ENCODE measurements around the gene KCNIP3.
A peak's percentile ranks its signal among the peaks of the same experiment; 100 is the strongest.

The KCNIP3 gene

DNA sequence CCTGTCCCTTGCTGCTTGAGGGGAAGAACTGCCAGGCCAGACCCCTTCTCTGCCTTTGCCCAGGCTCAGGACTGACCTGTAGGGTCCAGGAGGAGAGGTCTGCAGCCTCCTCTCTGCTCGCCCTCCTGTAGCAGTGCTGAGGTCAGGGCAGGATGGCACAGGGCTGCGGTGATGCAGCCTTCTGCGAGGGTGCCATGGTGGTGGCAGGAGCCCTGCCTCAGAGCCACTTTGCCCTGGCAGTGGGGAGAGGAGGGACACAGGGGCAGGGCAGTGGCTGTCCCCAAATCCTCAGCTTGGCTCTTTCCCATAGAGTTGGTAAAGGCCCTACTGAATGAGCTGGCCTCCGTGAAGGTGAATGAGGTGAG, 22.0 kb upstream of the KCNIP3 start:
- no peak for DNase-seq

DNA sequence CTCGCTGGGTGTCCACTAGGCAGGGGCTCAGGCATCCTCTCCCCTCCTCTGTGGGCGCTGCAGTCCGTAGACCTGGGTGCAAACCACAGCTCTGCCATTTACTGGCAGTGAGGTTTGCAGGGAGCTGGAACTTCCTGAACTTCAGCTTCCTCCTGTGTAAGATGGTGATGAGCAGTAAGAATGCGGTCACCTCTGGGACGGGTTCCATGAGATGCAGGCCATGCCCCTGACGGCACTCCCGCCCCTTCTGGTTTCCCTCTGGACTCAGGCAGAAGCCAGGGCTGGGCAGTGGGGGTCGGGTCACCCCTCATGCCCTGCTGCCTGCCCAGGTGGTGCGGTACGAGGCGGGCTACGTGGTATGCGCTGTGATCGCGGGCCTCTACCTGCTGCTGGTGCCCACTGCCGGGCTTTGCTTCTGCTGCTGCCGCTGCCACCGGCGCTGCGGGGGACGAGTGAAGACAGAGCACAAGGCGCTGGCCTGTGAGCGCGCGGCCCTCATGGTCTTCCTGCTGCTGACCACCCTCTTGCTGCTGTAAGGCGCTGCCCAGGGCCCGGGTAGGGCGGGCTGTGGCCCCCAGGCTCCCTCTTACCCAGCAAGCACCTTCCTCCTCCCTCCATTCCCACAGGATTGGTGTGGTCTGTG, 21.4 kb upstream of the KCNIP3 start:
- peak in 2 of 3 donors; percentile 15 to 17 for DNase-seq

DNA sequence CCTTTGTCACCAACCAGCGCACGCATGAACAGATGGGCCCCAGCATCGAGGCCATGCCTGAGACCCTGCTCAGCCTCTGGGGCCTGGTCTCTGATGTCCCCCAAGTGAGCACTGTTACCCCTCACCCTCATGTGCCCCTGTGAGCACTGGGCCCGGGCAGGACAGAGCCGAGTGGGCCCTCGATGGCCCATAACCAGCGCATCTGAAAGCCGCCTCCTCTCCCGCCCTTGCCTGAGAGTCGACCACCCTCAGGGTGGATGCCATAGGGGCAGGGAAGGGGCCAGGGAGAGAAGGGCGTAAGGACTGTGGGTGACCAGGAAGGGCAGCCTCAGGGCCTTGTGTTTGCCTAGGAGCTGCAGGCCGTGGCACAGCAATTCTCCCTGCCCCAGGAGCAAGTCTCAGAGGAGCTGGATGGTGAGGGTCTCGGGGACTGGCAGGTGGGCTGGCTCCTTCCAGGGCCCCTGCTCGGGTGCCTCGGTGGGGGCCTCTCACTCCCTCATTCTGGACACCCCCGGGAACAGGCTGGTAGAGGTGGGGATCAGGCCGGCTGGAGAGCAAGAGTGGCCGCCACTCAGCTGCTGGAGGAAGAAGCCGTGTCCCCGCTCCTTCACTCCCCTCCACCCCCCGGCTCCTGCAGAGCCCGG, 20.8 kb upstream of the KCNIP3 start:
- DNase-seq, result no peak

DNA sequence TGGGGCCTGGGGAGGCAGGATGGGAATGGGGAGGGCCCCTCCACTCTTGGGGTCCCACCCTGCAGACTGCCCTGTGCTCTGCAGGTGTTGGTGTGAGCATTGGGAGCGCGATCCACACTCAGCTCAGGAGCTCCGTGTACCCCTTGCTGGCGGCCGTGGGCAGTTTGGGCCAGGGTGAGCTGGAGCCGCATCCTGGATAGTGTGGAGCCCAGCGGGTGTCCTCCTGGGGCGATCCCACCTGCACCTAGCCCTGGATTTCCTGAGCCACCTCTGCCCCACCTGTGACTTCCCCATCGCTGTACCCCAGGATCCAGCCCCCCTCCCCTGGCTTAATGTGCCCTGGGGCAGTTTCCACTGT, 20.3 kb upstream of the KCNIP3 start:
- no peak for DNase-seq

DNA sequence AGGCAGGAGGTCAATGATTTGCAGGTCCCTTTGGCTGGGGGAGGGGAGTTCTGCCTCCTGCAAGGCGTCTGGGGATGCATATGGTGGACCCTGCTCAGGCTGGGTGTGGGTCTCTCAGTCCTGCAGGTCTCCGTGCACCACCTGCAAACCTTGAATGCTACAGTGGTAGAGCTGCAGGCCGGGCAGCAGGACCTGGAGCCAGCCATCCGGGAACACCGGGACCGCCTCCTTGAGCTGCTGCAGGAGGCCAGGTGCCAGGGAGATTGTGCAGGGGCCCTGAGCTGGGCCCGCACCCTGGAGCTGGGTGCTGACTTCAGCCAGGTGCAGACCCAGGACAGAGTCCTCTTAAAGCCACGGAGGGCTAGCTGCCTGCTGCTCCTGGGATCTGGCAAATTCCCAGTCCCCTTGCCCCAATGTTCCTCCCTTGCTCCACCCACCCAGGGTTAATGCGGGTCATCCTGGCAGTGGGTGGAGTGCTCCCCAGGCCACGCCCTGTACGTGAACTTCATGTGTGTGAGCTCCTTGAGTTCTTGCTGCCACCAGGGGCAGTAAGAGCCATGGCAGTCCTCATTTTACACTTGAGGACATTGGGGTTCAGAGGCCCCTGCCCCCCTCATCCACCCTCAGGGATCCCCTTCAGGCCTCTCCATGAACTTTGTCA, 19.8 kb upstream of the KCNIP3 start:
- DNase-seq, result no peak

DNA sequence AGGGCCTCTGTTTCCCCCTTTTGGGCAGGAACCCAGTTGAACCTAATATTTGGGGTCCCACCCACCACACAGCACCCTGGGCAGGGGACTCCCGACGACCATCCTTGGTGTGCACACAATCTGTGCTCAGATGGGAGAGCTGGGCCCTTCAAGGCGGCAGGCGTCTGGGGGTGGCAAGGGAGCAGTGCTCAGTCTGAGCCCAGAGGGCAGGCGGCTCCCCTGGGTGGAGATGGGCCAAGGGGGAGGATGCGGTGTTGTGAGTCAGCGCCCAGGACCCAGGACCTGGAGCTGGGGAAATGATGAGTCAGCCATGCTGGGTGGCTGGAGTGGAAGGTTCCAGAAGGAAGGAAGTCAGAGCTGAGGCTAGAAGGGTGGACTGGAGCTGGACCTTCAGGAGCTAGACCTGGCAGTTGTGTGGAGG, 19.1 kb upstream of the KCNIP3 start:
- peak in 1 of 3 donors; percentile 15 for DNase-seq

DNA sequence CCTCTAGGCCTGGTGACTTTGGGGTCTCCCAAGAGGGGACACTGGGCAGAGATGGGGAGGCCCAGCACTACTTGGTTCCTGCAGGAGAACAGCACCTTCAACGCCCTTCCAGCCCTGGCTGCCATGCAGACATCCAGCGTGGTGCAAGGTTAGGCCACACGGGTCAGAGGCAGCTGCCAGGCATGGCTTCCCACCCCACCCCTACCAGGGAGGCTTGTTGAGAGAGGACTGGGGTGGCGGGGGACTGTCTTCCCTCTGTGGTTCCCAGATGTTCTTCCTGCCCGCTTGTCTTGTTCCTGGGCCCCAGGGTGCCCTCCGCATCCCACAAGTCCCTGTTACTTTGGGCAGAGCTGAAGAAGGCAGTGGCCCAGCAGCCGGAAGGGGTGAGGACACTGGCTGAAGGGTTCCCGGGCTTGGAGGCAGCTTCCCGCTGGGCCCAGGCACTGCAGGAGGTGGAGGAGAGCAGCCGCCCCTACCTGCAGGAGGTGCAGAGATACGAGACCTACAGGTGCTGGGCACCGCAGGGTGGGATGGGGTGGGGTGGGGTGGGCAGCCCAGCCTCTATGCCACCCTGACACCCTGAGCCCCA, 18.4 kb upstream of the KCNIP3 start:
- no peak for DNase-seq

DNA sequence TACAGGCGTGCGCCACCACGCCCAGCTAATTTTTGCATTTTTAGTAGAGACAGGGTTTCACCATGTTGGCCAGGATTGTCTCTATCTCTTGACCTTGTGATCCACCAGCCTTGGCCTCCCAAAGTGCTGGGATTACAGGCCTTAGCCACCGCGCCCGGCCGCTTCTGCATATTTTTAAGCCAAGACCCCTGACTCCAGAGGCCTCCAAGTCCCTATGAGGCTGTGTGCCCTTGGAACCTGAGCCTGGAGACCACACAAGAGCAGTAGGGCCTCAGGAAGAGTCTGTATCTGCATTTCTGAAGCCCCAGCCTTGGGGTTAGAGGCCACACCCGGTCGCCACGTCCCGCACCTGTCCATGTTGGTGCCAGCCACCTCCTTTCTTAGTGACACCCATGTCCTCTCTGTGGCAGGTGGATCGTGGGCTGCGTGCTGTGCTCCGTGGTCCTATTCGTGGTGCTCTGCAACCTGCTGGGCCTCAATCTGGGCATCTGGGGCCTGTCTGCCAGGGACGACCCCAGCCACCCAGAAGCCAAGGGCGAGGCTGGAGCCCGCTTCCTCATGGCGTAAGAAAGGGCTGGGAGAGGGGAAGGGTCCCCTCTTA, 17.6 kb upstream of the KCNIP3 start:
- DNase-seq, result no peak

DNA sequence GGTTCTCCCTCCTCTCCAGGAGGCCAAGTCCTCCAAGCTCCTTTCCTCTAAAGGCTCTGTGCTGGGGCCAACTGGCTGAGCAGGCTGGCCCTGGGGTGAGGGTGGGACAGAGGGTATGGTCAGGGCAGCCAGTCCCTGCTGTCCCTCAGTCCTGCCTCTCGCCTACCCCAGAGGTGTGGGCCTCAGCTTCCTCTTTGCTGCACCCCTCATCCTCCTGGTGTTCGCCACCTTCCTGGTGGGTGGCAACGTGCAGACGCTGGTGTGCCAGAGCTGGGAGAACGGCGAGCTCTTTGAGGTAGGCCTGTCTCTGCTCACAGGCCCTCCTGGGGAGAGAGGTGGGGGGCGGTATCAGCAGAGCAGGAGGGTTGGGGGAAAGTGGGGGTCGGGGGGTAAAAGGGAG, 16.1 kb upstream of the KCNIP3 start:
- no peak for DNase-seq

DNA sequence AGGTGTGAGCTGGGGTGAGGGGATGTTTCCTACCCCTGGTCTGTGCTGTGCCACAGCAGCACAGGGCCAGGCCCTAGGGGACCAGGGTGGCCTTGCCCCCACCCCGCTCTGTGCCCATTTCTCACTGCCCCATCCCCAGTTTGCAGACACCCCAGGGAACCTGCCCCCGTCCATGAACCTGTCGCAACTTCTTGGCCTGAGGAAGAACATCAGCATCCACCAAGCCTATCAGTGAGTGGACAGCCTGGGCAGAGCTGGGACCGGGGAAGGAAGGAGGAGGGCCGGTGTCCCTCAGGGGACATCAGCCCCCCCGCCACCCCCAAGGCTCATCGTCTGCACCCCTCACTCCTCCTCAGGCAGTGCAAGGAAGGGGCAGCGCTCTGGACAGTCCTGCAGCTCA, 15.4 kb upstream of the KCNIP3 start:
- no peak for DNase-seq

DNA sequence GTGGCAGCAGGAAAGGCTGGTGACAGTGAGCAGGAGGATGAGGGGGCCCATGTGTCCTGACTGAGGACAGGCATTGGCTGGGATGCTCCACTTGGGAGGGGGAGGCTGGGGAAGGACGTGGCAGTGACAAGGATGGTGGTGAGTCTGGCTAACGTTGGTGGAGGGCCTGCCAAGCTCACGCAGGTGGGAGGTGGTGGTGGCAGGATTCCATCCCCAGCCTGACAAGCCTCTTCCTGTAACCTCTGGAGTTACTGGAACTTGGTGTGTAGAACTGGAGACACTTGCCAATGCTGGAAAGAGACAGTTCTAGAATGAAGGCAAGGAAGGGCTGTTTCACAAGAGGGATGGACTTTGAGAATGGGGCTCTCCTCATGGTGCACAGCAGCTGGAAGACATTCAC, 14.7 kb upstream of the KCNIP3 start:
- no peak for DNase-seq

DNA sequence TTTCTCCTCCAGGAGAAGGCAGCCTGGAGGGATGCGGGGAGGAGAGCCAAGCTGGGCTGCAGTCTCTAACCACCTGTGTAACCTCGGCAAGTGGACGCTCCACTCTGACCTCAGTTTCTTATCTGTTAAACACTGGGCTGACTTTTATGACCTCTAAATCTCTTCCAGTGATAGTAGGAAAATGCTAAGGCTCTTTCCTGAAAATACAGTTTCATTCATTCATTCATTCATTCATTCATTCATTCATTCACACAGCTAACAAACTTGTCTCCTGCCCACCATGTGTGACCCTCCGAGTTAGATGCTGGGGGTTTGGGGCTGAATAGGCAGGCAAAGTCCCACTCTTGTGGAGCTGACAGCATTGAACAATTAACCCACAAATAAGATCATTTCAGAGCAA, 13.6 kb upstream of the KCNIP3 start:
- DNase-seq, result no peak

DNA sequence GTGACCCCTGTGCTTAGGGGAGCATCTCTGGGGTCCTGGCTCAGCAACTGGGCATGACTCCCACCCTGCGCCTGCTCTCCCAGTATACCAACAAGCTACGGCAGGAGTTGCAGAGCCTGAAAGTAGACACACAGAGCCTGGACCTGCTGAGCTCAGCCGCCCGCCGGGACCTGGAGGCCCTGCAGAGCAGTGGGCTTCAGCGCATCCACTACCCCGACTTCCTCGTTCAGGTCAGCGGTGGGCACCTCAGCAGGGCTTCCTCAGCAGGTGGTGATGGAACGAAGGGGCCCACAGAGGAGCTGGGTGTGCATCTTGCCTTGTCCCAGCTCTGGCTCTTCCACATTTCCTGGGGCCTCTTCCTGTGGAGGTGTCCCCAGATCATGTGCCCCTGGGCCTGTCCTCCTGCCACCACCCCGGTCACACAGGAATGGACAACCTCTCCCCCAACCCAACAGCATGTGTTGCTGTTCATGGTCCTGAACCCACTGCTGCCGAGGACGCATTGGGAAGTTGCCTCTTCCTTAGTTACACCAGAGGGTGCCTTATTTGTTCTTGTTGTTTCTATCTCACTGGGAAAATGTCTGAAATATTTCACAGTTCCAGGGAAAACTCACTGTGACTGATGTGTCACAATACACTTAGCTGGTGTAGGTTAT, 12.1 kb upstream of the KCNIP3 start:
- DNase-seq, result no peak

DNA sequence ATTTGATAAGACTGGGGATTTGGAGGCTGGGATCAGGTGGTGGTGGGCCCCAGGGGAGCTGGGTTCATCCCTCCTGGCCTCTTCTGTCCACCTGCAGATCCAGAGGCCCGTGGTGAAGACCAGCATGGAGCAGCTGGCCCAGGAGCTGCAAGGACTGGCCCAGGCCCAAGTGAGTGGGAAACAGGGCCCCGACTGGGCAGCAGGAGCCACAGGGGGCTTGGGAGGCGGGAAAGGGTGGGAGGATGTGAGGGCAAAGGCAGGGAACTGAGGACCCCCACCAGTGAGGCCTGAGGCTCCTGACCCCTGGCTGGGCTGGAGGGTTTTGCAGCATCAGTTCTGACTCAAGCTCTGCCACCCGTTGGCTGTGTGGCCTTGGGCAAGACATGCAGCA, 11.6 kb upstream of the KCNIP3 start:
- no peak for DNase-seq

DNA sequence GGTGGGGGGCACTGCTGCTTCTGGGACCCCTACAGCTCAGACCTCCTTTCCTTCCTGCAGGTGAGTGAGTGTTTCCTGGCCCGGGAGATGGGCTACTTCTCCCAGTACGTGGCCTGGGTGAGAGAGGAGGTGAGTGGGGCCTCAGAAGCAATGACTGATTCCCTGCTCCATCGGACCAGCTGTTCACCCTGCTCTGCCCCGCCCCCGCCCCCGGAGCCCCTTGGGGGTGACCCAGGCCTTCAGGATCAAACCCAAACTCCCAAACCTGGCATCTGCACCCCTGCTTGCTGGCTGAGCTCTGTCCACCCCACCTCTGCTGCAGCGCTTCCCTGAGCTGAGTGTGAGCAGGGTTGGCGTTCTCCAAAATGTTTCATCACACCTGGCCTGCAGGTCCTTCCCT, 9.8 kb upstream of the KCNIP3 start:
- DNase-seq, result no peak

DNA sequence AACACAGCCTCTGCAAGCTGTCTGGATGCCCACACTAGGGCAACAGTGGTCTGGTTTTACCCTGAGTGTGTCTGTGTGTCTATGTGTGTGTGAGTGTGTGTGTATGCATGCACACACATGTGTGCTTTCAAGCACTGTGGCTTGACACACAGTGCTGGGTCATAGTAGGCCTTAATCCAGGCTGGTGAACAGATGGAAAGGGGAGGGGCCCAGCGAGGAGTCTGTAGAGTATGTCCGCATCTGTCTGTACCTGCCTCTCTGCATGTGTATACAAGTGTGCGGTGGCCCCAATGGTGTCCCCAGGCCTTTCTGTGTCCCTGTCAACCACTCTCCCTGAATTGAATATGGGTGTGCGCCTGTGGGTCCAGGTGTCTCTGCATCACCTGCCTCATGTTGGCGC, 9.3 kb upstream of the KCNIP3 start:
- DNase-seq, result no peak

DNA sequence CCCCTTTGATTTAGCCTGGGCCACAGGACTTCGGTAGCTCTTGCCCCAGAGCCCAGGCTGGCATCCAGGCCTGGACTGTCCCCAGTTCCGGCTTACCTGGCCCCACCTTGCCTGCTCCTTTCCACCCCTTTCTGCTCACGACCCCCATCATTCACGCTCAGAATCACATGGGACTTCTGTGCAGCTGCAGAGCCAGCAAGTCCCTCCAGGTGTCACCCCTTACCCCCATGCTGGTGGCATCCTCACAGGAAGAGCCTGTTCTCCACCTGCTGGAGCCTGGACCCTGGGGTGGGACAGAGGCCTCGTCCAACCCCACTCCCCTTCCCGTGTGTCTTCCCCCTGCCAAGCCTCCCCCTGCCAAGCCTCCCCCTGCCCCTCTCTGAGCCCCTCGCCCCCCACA, 7.9 kb upstream of the KCNIP3 start:
- no peak for DNase-seq

DNA sequence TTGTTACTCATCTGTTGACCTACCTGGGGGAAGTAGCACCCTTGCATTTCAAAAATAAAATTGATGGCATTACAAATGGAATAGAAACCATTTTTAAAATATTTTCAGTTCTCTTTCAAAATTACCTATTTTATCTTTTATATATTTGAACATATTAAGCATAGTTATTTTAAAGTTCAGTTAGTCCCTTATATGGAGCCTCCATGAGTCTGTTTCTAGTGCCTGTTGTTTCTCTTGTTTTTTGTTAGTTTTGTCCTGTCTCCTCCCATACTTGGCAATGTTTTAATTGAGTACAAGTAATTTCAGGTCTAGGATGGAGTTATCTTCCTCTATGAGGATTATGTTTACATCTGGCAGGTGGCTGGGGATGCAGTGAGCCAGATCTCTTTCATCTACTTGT, 5.9 kb upstream of the KCNIP3 start:
- no peak for DNase-seq

DNA sequence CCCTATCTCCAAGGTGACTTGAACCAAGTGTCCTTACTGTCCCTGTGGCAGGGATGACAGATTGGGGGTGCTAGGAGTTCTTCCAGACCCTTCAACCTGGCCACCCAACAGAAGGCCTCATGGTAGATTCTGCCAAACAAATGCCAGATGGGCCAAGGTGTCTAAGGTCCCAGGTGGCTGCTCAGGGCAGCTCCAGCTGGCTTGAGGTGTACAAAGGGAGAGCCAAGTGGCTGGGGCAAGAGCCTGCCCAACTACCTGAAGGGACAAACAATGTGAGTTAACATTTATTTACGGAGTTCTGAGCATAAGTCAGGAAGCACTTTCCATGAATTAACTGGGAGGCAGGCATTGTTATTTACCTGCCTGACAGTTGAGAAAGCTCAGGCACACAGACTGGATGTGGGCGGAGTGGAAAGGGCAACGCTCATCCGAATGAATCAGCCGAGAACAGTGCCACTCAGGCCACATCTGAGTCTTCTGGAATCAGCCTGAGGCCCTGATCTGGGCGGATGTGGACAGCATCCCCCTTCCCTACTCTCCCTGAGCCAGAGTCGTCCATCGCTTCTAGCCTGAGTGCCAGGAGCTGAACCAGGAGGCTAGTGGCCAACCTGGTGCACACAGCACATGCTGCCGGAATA, 4.4 kb upstream of the KCNIP3 start:
- no peak for DNase-seq

DNA sequence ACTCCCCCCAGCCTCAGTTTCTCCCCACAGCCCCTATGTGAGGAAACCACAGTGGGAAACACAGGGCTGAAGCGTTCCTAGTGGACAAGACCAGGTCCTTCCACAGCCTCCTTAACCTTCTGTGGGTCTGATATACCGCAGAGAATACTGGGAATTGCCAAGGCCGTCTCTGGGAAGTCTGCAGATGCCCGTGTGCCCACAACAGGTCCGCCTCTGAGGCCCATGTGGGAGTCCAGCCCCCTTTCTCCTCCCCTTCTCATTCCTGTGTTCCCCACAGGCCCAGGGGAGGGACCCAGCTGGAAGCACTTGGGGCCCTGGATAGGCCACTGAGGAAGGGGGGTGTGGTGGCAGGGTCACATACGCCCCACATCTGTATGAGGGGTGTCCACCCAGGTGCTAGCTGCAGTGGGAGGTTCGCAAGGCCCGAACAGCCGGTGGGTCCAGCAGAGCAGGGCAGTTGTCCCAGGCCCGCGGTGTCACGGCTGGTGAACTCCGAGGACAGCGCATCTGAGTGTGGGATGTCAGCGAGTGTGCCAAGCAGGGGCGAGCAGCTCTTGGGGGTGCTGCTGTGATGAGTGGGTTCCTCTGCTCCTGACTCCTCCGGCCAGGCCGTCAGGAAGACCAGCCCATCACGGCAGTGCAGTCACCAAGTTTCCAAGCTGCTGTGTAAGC, 2.4 kb upstream of the KCNIP3 start:
- DNase-seq, result no peak

DNA sequence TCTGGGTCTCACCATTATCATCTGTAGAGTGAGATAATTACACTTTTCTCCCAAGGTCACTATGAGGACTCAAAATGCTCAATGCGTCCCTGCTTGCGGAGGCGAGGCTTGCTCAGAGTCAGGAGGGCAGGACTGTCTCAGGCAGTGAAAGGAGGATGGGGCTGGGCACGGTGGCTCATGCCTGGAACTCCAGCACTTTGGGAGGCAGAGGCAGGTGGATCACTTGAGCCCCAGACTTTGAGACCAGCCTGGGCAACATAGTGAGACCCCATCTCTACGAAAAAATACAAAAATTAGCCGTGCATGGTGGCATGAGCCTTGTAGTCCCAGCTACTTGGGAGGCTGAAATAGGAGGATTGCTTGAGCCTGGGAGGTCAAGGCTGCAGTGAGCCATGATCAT, 1.8 kb upstream of the KCNIP3 start:
- no peak for DNase-seq

DNA sequence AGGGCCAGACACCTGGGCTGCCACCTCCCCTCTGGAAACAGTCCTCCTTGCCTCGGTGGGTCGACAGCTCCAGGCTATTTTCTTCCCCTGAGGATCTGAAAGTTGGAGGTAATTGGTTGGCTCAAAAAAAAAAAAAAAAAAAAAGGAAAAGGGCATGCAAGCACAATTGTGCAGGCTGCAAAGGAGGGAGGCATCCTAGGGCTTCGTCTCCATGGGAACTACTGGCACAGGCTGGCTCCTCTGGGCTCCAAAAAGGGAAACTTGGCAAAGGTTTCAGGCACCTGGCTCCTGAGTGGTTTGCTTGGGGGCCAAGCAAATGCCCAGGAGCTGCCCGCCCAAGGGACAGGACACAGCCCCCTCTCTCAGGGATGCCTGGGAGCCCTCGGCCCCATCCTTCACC, 1.1 kb upstream of the KCNIP3 start:
- no peak for DNase-seq

Measured in suppressor macrophage treated with lipopolysaccharide for 1 hour (primary cell).